Activated CD4-positive, alpha-beta T cell treated with anti-CD3 and anti-CD28 coated beads, Interleukin-2, amount 50 U/mL, for 24 hours (primary cell): Measurements from ENCODE around the gene PLXNB2.

Experiments
- DNase-seq, 2 donors: peaks; one replicate each; pipeline ENCODE4 v3.0.0-alpha.2; 2020; ENCODE audit warnings: low read depth in 1 of 2, low spot score in 1 of 2

PLXNB2 gene

GRCh38 chr22:50267591-50268390 is 39.7 kb downstream of the PLXNB2 start:
- peak in 1 of 2 donors; percentile 29 for DNase-seq

- DNase-seq: no peak
Observed at GRCh38 chr22:50266994-50267393, 40.5 kb downstream of the PLXNB2 start.

- no peak for DNase-seq
Observed at GRCh38 chr22:50264946-50265669, 42.3 kb downstream of the PLXNB2 start.

- no peak for DNase-seq
Observed at GRCh38 chr22:50264104-50264745, 43.2 kb downstream of the PLXNB2 start.

GRCh38 chr22:50262973-50263617 is 44.4 kb downstream of the PLXNB2 start:
- DNase-seq: no peak

- DNase-seq: no peak
Observed at GRCh38 chr22:50262460-50262911, 45.0 kb downstream of the PLXNB2 start.

- no peak for DNase-seq
Observed at GRCh38 chr22:50261615-50262459, 45.6 kb downstream of the PLXNB2 start, which contains the start of gene MAPK12. TSS of gene MAPK12 (minus strand) at chr22:50261683. CDS start at chr22:50261509, 174 bp downstream.

GRCh38 chr22:50260801-50261614 is 46.4 kb downstream of the PLXNB2 start:
- no peak for DNase-seq

- DNase-seq: no peak
Observed at GRCh38 chr22:50260434-50260800, 47.0 kb downstream of the PLXNB2 start.

GRCh38 chr22:50259302-50259701 is 48.1 kb downstream of the PLXNB2 start:
- no peak for DNase-seq

GRCh38 chr22:50258361-50259292 is 48.8 kb downstream of the PLXNB2 start:
- DNase-seq: no peak

- DNase-seq: no peak
Observed at GRCh38 chr22:50257451-50258360, 49.7 kb downstream of the PLXNB2 start.

- no peak for DNase-seq
Observed at GRCh38 chr22:50257041-50257440, 50.4 kb downstream of the PLXNB2 start.

- DNase-seq: no peak
Observed at GRCh38 chr22:50256258-50256862, 51.1 kb downstream of the PLXNB2 start.

- DNase-seq: no peak
Observed at GRCh38 chr22:50255607-50256006, 51.8 kb downstream of the PLXNB2 start.

- DNase-seq: no peak
Observed at GRCh38 chr22:50255099-50255498, 52.3 kb downstream of the PLXNB2 start.

- no peak for DNase-seq
Observed at GRCh38 chr22:50253941-50254340, 53.5 kb downstream of the PLXNB2 start.
